Activated T-helper 9 cell treated with anti-CD3 and anti-CD28 coated beads, Interleukin-2, amount 50 U/mL, for 16 hours (primary cell): ENCODE measurements around the gene STIM2.
"Not testable (repeated sequence)": the region's sequence is repeated elsewhere in the genome, so short reads cannot be mapped to it uniquely, and the experiment has no call there.

Experiments used
- DNase-seq: peaks from one replicate; pipeline ENCODE4 v3.0.0-alpha.2; 2020; ENCODE audit warnings: low read depth

STIM2 gene

DNA sequence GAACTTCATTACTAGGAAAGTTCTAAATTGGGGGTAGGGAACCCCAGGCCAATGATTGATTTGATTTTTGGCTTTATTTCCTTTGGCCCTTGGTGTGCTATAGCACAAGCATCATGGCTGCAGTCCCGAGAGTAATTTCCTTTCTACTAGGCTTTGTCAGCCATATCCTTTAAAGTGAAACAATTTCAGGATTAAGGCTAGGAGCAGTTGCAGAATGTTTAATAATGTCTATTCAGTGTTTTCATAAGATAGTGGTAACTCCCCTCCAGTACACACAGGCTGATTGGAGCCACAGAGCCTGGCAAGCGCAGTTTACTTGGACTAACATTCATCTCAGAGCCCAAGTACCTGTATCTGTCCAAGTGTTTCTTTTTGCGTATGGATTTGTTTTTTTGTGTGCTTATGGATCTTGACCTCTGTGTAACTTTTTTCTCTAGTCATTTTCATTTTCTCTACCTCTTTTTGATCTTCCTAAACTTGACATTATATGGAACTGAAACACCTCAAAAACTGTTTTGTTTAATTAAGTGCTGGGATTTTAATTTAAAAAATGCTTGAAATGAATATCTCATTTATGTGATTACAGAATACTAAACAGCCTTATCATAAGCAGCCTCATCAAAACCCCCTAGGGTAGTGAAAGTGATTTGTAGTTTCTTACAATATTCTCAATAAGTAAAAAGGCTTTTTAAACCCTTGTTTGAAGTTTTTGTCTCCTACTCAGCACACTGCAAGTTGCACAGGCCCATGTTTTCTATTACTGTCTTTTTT is 7.5 kb downstream of the STIM2 start:
- no peak for DNase-seq

DNA sequence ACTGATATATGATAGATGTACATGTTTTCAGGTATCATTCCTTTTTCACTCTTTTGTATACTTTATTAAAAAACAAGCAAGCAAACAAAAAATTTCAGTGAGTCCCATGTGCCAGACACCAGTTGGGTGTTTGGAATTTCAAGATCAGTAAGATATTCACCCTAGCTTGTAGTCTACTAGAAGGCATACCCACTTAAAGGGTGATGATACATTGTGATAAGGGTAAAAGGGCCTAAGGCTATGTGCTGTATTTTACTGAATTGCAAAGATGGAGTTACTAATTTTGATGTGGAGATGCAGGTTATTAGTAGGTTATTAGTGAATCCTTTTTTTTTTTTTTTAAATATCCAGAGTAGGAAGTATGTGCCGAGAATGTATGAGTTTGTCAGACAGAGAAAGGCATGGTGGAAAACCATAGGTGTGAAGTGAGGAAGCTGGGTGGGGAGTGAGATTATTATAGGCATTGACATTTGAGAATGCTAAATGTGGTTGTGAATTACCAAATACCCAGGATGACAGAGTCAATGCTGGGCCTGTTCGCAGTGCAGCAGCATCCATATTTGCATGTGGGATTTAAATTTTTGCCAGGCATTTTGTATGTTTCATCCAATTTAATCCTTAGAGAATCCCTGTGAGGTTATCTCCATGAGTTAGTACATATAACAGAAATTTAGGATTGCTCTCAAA is 10.1 kb downstream of the STIM2 start:
- DNase-seq, result no peak

DNA sequence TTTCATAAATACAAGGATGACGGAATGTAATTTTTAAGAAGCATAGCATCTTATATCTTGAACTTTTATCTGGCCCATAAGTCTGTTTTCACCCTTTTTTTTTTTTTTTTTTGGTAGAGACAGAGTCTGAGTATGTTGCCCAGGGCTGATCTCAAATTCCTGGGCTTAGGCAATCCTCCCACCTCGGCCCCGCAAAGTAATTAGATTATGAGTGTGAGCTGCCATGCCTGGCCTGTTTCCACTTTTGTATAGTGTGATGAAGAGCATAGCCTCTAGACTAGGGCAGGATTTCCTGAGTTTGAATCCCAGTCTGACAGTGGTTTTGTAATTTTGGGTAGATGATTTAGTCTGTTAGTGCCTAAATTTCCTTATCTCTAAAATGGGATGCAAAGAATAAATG is 11.0 kb downstream of the STIM2 start:
- DNase-seq, result no peak

DNA sequence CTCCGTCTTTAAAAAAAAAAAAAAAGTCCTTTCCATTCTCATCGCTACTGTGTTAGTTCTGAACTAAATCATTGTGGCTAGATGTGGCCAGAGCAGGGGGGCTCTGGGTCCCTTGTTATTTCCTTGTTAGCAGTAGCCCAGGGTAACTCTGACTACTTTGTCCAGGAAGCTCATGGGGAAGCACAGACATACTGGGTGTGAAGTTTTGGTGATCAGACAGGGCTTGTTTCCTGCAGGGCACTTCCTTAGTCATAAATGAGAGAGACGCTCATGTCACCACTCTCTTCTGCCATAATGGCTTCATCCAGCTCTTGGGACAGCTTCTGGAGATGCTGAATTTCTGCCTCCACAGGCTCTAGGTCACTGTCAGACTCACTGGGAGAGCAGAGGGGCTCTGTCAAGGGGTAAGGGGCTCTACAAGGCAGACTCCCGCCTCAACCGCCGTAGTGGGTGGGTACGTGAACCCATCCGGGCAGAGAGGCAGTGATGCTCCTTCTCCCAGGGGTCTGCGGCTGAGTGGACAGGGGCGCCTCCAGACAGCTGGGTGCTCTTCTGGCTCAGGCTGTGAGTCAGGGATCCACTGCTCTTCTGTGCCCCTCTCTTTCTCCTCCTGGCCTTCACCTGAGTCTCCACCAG is 12.9 kb downstream of the STIM2 start:
- peak; percentile 41 for DNase-seq

DNA sequence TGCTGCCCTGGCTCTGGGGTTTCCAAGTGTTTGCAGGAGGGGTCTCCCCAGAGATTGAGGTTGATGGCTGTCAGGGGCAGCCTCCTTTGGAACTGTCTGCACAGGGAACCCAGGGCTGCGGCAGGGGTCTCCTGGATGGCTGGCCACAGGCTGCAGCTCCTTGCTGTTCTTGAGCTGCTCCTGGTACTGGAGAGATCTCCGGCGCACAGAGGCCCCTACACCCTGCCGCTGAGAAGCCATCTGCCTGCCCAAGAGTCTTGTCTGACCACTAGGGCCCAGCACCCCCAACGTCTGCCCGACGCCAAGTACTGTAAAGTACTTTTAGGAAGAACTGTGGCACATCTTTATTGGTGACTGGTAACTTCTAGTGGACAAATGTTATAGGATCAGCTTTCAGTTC is 13.5 kb downstream of the STIM2 start:
- DNase-seq, result no peak

DNA sequence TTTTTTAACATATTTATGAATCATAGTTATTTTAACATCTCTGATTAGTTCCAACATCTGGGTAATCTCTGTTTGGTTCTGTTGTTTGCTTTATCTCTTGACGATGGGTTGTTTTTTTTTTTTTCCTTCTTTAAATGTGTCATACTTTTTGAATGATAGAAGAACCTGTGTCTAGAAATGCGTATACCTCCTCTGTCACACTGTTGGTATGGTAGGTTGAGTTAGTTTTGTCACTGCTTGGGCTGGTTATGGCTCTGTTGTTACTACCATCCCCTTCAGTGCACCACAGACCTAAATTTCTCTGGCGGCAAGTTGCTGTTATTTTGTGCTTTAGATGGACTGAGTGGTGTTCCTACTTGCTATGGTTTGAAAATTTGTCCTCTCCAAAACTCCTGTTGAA is 16.8 kb downstream of the STIM2 start:
- DNase-seq, result no peak

DNA sequence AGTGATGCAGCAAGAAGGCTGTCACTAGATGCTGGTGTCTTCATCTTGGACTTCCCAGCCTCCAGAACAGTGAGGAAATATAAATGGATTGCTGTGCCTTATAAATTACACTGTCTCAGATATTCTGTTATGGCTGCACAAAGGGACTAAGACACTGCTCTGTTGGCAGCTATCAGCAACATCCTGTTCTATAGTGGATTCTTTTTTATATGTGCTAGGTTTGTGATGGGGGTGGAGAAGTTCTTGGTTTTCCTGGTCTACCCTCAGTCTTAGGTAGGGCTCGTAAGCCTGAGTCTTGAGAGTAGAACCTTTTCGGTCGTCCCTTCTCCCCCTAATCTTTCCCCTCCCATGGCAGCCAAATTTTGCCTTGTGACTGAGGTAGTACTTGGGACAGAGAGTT is 17.3 kb downstream of the STIM2 start:
- DNase-seq, result no peak

DNA sequence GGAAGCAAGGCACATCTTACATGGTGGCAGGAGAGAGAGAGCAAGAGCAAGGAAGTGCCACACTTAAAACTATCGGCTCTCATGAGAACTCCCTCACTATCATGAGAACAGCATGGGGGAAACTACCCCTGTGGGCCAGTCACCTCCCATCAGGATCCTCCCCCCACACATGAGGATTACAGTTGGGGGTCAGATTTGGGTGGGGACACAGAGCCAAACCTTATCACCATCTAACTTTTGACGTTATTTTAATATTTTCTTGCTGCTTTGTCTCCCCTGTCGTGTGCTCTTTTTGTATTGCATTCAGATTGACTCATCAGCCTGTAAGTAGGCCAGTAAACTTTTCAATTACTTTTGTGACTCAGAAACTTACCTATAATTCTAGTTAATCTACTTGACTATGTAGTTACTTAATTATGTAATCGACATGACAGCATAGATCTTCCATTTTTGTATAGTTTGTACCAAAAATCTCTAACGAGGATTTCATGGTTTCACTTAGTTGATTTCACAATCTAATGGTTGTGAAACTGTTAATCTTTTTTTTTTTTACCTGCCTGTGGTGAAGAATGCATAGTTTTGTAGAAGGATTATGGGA is 18.3 kb downstream of the STIM2 start:
- no peak for DNase-seq

DNA sequence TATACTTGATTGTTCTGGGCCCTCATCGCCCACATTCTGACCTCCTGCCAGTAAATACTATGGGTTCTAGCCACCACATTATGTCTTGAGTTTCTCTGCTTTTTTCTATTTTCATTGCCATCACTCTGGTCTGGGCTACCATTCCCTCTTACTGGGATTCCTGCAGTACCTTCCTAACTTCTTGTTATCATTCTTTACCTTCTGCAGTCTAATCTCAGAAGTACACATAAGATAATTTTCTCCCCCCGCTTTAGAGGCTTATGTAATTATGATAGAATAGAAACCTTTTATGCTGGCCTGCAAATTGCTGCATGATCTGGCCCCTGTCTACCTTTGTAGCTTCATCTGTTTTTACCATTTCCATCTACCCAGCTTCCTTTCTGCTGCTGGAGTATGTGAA is 19.2 kb downstream of the STIM2 start:
- DNase-seq, result no peak

DNA sequence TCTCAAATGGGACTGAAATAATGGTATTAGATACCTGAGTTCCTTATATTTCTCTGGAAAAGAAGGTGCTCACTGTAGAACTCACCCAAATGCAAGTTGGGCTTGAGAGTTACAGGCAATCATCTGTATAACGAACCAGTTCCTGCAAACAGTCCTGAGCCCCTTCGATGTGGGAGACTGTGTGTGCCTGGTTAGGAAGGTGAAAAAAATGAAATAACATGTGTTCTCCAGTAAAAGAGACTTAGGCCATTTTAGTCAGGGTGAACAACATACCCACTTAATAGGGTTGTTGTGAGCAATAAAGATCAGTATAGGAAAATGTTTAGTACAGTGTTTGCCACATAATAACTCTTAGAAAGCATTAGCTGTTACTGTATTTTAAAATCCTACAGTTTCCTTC is 23.4 kb downstream of the STIM2 start:
- DNase-seq, result no peak

DNA sequence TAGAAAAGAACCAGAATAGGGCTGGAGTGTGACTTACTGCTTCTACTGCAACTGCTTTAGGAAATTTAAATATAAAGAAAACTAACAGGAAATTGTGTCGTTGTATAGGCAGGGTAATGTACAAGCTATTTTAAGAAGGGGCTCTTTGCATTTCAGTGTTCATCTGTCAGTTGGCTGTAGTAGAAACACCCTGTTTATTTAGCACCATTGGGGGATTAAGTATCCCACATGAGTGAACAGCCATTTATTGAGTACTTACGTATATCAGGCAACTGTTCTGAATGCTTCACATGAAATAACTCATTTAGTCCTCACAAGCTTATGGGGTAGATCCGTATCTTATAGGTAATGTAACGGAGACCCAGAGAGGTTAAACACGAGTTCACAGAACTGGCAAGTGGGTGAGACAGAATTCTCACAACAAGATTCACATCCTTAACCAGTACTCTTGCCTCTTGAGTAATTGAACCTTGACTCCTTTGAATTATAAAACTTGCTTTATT is 23.9 kb downstream of the STIM2 start:
- DNase-seq, result no peak

DNA sequence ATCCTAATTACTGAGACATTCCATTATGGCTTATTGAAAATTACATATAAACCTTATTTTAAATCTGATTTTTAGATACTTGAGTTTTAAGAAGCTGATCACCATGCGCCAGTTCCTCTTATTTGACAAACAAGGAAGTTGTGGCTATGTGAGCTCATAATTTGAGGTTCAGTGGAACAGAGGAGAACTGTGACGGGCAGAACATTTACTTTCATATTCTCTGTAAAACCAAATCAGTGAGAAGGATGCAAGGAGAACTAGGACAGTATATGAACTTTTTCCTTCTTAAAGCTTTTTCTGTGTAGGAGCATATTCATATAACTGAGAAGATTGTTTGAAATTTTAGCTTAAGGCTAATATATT is 25.3 kb downstream of the STIM2 start:
- no peak for DNase-seq

DNA sequence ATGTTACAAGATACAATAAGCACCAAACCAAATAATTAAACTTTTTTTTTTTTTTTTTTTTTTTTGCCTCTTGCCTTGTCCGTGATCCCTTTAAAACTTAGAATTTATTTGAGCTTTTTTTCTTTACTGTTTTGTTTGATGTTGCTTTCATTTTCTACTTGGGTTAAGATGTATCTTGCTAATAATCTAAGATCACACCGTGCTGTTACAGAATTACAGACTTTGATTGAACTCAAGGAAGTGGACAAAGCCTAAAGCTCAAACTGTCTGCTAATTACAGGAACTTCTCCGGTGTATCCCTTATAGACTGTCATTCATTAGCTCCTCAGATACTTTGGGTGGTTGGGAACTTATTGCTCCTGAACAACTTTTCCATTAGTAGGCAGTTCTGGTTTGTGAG is 26.5 kb downstream of the STIM2 start:
- DNase-seq, result no peak

DNA sequence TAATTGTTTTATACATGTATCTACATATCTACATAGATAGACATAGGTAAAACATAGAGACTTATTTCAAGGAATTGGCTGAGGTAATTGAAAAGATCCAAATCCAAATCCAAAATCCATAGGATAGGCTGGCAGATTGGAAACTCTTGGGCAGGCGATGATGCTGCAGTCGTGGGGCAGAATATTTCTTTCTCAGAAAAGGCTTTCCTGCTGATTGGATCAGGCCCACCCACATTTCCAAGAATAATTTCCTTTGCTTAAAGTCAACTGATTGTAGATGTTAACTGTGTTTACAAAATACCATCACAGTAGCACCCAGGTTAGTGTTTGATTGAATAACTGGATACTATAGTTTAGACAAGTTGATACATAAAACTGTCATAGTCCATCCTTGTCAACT is 27.2 kb downstream of the STIM2 start:
- no peak for DNase-seq

DNA sequence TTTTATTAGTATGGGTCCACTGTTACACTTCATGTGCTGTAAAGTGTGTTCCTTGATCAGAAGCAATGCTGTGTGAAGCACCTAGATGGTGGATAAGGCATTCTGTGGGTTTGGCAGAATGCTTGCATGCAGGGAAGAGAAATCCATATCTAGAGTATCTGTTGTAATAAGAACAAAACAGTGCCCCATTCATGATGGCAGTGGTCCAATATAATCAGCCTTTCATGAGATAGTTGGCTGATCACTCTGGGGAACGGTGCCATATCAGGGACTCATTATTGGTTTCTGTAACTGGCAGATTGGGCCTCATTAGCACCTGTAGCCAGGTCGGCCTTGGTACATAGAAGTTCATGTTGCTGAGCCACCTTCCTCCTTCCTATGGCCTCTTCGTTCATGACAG is 28.7 kb downstream of the STIM2 start:
- no peak for DNase-seq

DNA sequence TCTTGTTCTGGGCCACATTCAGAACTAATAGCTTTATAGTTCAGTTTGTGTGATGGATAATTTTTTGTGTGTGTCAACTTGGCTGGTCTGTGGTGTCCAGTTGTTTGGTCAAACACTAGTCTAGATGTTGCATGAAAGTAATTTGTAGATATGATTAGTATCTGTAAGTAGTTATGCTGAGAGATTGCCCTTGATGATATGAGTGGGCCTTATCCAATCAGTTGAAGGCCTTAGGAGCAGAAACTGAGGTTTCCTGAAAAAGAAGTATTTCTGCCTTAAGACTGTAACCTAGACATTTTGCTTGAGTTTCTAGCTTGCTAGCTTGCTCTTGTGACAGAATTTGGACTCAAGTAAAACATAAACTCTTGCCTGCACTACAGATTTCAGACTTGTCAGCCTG is 30.4 kb downstream of the STIM2 start:
- no peak for DNase-seq

DNA sequence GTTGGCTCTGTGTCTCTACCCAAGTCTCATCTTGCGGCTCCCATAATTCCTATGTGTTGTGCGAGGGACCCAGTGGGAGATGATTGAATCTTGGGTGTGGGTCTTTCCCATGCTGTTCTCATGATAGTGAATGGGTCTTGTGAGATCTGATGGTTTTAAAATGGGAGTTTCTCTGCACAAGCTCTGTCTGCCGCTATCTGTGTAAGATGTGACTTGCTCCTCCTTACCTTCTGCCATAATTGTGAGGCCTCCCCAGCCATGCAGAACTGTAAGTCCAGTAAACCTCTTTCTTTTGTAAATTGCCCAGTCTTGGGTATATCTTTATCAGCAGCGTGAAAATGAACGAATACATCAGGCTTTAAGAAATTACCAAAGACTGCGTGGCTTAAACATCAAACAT is 31.2 kb downstream of the STIM2 start:
- DNase-seq, result no peak

DNA sequence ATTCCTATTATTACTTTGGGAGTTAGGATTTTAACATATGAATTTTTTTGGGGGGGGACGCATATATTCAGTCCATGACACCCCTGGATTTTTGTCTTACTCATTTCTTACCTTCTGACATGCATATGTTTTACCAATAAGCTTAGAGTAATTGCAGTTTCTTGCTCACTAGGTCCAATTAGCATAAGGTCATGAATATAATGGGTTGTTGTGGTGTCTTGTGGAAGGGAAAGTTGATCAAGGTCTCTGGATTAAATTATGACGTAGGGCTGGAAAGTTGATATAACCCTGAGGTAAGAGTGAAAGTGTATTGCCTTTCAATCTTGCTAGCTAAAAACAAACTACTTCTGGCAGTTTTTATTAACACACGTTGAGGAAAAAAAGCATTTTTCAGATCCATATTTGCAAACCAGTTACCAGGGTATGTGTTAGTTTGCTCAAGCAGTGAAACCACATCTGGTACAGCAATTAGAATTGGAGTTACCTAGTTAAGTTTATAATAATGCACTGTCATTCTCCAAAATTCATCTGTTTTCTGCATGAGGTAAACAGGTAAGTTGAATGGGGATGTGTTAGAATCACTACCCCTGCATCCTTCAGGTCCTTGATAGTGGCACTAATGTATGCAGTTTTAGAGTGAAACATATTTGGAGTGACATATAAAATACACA is 32.0 kb downstream of the STIM2 start:
- no peak for DNase-seq

DNA sequence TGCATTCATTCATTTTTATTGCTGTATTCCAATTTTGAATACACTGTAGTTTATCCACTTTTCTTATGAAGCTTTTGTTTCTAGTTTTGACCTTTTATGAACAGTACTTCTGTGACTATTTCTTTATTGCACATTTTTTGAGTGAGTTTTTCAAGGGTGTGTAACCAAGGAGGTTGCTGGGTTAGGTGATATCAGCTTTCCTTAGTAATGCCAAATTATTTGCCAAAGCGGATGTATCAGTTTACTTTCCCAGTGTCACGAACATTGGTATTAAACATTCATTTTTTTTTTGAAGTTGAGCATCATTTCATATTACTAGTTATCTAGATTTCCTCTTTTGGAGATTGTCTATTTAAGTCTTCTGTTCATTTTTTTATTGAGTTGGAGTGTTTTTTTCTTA is 32.9 kb downstream of the STIM2 start:
- DNase-seq, result no peak

DNA sequence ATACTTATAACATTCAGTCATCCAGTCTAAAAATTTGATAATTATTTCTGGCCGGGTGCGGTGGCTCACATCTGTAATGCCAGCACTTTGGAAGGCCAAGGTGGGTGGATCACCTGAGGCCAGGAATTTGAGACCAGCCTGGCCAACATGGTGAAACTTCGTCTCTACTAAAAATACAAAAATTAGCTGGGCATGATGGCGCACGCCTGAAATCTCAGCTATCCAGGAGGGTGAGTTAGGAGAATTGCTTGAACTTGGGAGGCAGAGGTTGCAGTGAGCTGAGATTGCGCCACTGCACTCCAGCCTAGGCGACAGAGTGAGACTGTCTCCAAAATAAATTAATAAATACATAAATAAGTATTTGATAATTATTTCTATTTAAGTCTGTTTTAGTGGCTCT is 34.2 kb downstream of the STIM2 start:
- DNase-seq, result not testable (repeated sequence)

DNA sequence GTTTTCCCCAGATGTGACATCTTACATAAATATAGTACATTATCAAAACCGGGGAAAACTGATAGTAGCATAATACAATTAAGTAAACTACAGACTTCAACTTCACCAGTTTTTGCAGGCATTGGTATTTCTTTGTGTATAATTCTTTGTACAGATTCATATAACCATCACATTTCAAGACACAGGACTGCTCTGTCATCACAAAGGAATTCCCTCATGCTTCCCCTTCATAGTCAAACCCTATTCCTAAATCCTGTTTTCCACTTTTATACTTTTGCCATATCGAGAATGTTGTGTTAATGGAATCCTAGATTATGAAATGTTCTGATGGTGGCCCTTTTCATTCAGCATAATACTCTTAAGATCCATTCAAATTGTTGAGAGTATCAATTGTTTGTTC is 36.0 kb downstream of the STIM2 start:
- DNase-seq, result no peak

DNA sequence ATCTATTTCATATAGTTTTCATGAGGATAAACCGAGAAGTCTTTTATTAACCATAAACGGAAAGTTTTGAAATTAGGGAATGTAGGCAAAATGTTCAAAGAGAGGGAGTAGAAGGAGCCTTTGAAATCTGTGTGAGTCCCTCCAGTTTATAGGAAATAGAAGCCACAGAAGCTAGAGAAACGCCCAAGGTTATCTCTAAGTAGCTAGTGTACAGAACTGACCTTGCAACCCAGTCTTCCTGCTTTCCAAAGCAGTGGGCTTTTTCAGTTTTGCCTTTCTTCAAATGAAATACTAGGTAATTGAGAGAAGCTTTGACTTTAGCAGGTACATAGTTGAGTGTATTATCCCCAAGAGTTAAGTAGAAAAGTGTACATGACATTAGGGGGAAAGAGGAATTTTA is 39.4 kb downstream of the STIM2 start:
- no peak for DNase-seq
